GM18505 (cell line): ENCODE data around the gene KRTAP5-10.
"Not testable (repeated sequence)": the region's sequence is repeated elsewhere in the genome, so short reads cannot be mapped to it uniquely, and the experiment has no call there.

Experiments
- ATAC-seq: cut with Tn5 transposase; IDR thresholded peaks from one replicate; pipeline ENCODE4 v1.9.1; 2021; ENCODE audit not compliant: unreplicated experiment
- POLR2A ChIP-seq: IDR thresholded peaks from 4 replicates; pipeline ENCODE4 v1.6.1; 2011; ENCODE audit warnings: borderline replicate concordance; ENCODE audit not compliant: insufficient read depth, insufficient read length; ENCODE audit errors: extremely low read depth

KRTAP5-10 gene

GRCh38 chr11:71554996-71555395, 10.4 kb upstream of the KRTAP5-10 start:
- no peak for TF ChIP-seq POLR2A
- ATAC-seq, result no peak

- no peak for ATAC-seq
- TF ChIP-seq POLR2A, result no peak
Measured at GRCh38 chr11:71555508-71555907, 9.9 kb upstream of the KRTAP5-10 start.

- TF ChIP-seq POLR2A, result no peak
- no peak for ATAC-seq
Measured at GRCh38 chr11:71556018-71556417, 9.3 kb upstream of the KRTAP5-10 start.

GRCh38 chr11:71557257-71557656, 8.1 kb upstream of the KRTAP5-10 start:
- TF ChIP-seq POLR2A, result no peak
- no peak for ATAC-seq

GRCh38 chr11:71558996-71559395, 6.4 kb upstream of the KRTAP5-10 start:
- ATAC-seq, result no peak
- no peak for TF ChIP-seq POLR2A

- no peak for ATAC-seq
- TF ChIP-seq POLR2A, result no peak
Measured at GRCh38 chr11:71562120-71562519, 3.2 kb upstream of the KRTAP5-10 start.

- no peak for TF ChIP-seq POLR2A
- no peak for ATAC-seq
Measured at GRCh38 chr11:71563406-71563805, 2.0 kb upstream of the KRTAP5-10 start.

- no peak for TF ChIP-seq POLR2A
- ATAC-seq, result no peak
Measured at GRCh38 chr11:71564430-71564829, 933 bp upstream of the KRTAP5-10 start.

GRCh38 chr11:71566081-71566620, 788 bp downstream of the KRTAP5-10 start:
- ATAC-seq, result no peak
- no peak for TF ChIP-seq POLR2A

- not testable (repeated sequence) for ATAC-seq
Measured at GRCh38 chr11:71566626-71567599, 1.6 kb downstream of the KRTAP5-10 start.

GRCh38 chr11:71567633-71568032, 2.3 kb downstream of the KRTAP5-10 start:
- not testable (repeated sequence) for ATAC-seq

- ATAC-seq, result no peak
- TF ChIP-seq POLR2A, result no peak
Measured at GRCh38 chr11:71568704-71569349, 3.5 kb downstream of the KRTAP5-10 start.

GRCh38 chr11:71571101-71571850, 5.9 kb downstream of the KRTAP5-10 start:
- ATAC-seq, result not testable (repeated sequence)

- ATAC-seq, result no peak
- TF ChIP-seq POLR2A, result no peak
Measured at GRCh38 chr11:71572811-71573210, 7.4 kb downstream of the KRTAP5-10 start.

- no peak for TF ChIP-seq POLR2A
- ATAC-seq, result no peak
Measured at GRCh38 chr11:71574418-71574817, 9.1 kb downstream of the KRTAP5-10 start.
